Nephron (organoid): ENCODE results near the gene HHLA2.
"Not testable (repeated sequence)": the region's sequence is repeated elsewhere in the genome, so short reads cannot be mapped to it uniquely, and the experiment has no call there.

ENCODE experiments used
- H3K27ac Mint-ChIP-seq, 3 experiments: 2 replicates each; pipeline ENCODE4 v1.8.0; 2020; ENCODE audit warnings: mixed read lengths in 3 of 3, mild to moderate bottlenecking in 2 of 3, moderate library complexity in 1 of 3
- H3K27me3 Mint-ChIP-seq: 2 replicates; pipeline ENCODE4 v1.8.0; 2021; ENCODE audit warnings: low read depth, mild to moderate bottlenecking, moderate library complexity, mixed read lengths
- H3K36me3 Mint-ChIP-seq: 2 replicates; pipeline ENCODE4 v1.8.0; 2020; ENCODE audit warnings: low read depth, mixed read lengths
- H3K4me1 Mint-ChIP-seq: 2 replicates; pipeline ENCODE4 v1.8.0; 2020; ENCODE audit warnings: mixed read lengths
- H3K4me3 Mint-ChIP-seq, 3 experiments: 2 replicates each; pipeline ENCODE4 v1.8.0; 2020; ENCODE audit warnings: mild to moderate bottlenecking in 3 of 3, mixed read lengths in 3 of 3, moderate library complexity in 2 of 3
- H3K9me3 Mint-ChIP-seq: 2 replicates; pipeline ENCODE4 v1.8.0; 2020; ENCODE audit warnings: mixed read lengths
- CTCF ChIP-seq, 3 experiments: fragments of 200-600 bp; sonication (generic); IDR thresholded peaks; one replicate each; pipeline ENCODE4 v1.5.0; 2021; ENCODE audit warnings: antibody characterized with exemption in 3 of 3; ENCODE audit not compliant: unreplicated experiment in 3 of 3

The HHLA2 gene

GRCh38 chr3:108285176-108285575 lies 11.2 kb upstream of the HHLA2 start:
- H3K4me3 Mint-ChIP-seq, result no peak overlapping the region
- TF ChIP-seq CTCF (IDR thresholded peaks at IDR 0.05; ENCODE audit: unreplicated experiment in 3 of 3), result no peak
- H3K4me1 Mint-ChIP-seq, result no peaks in the 10 kb centered on the region
- no peak overlapping the region for H3K27ac Mint-ChIP-seq
- H3K27me3 Mint-ChIP-seq, result no peaks in the 10 kb centered on the region
- peaks cover 2% of the 10 kb centered on the region for H3K9me3 Mint-ChIP-seq
- H3K36me3 Mint-ChIP-seq, result no peaks in the 10 kb centered on the region

- H3K4me3 Mint-ChIP-seq, result no peak overlapping the region
- H3K27me3 Mint-ChIP-seq, result no peaks in the 10 kb centered on the region
- H3K27ac Mint-ChIP-seq, result no peak overlapping the region
- no peaks in the 10 kb centered on the region for H3K4me1 Mint-ChIP-seq
- no peaks in the 10 kb centered on the region for H3K36me3 Mint-ChIP-seq
- H3K9me3 Mint-ChIP-seq, result peaks cover 6% of the 10 kb centered on the region
- no peak for TF ChIP-seq CTCF (IDR thresholded peaks at IDR 0.05; ENCODE audit: unreplicated experiment in 3 of 3)
Observed at GRCh38 chr3:108287146-108287545, 9.2 kb upstream of the HHLA2 start.

GRCh38 chr3:108288193-108288592 lies 8.2 kb upstream of the HHLA2 start:
- H3K9me3 Mint-ChIP-seq, H3K36me3 Mint-ChIP-seq, H3K4me1 Mint-ChIP-seq, H3K4me3 Mint-ChIP-seq, H3K27me3 Mint-ChIP-seq, H3K27ac Mint-ChIP-seq: not testable (repeated sequence)

GRCh38 chr3:108289159-108289558 lies 7.2 kb upstream of the HHLA2 start:
- Mint-ChIP-seq H3K27ac (no peak overlapping the region), H3K4me3 (no peak overlapping the region), H3K36me3 (no peaks in the 10 kb centered on the region), H3K9me3 (peaks cover 6% of the 10 kb centered on the region), H3K4me1 (no peaks in the 10 kb centered on the region), H3K27me3 (no peaks in the 10 kb centered on the region)
- no peak for TF ChIP-seq CTCF (IDR thresholded peaks at IDR 0.05; ENCODE audit: unreplicated experiment in 3 of 3)

- H3K4me1 Mint-ChIP-seq, result no peaks in the 10 kb centered on the region
- H3K27ac Mint-ChIP-seq, result no peak overlapping the region
- no peak overlapping the region for H3K4me3 Mint-ChIP-seq
- H3K36me3 Mint-ChIP-seq, result no peaks in the 10 kb centered on the region
- H3K27me3 Mint-ChIP-seq, result no peaks in the 10 kb centered on the region
- H3K9me3 Mint-ChIP-seq, result peaks cover 6% of the 10 kb centered on the region
- TF ChIP-seq CTCF (IDR thresholded peaks at IDR 0.05; ENCODE audit: unreplicated experiment in 3 of 3), result no peak
Observed at GRCh38 chr3:108292450-108292849, 3.9 kb upstream of the HHLA2 start.

GRCh38 chr3:108292905-108293328 lies 3.4 kb upstream of the HHLA2 start:
- Mint-ChIP-seq H3K9me3 (peaks cover 6% of the 10 kb centered on the region), H3K4me1 (no peaks in the 10 kb centered on the region), H3K36me3 (no peaks in the 10 kb centered on the region), H3K27ac (no peak overlapping the region), H3K4me3 (no peak overlapping the region), H3K27me3 (no peaks in the 10 kb centered on the region)
- no peak for TF ChIP-seq CTCF (IDR thresholded peaks at IDR 0.05; ENCODE audit: unreplicated experiment in 3 of 3)
